Peyer's patch (tissue), 4 donors: Measurements from ENCODE around the gene FAM174B. TPM values are rescaled to one million over a fixed set of nuclear protein-coding genes. Genes with fewer than 3 reads are reported as not detected.

ENCODE experiments used
- DNase-seq, 3 donors: peaks; one replicate each; pipeline ENCODE4 v3.0.0-alpha.2; 2017 to 2019
- H3K27ac ChIP-seq, 4 donors: fragments of 200-600 bp; sonication (generic); one replicate each; pipeline ENCODE4 v1.5.1; 2016 to 2019
- H3K27me3 ChIP-seq, 2 donors: fragments of 200-600 bp; sonication (generic); one replicate each; pipeline ENCODE4 v1.5.1; 2019
- H3K36me3 ChIP-seq, 3 donors: fragments of 200-600 bp; sonication (generic); one replicate each; pipeline ENCODE4 v1.5.1; 2016 to 2019
- H3K4me1 ChIP-seq, 4 donors: fragments of 200-600 bp; sonication (generic); one replicate each; pipeline ENCODE4 v1.5.1; 2016 to 2019
- H3K4me3 ChIP-seq, 4 donors: fragments of 200-600 bp; sonication (generic); 1 replicate in 3 of 4; 2 replicates in 1 of 4; pipeline ENCODE4 v1.5.1; 2016 to 2019; ENCODE audit warnings: mild to moderate bottlenecking in 1 of 4
- H3K9me3 ChIP-seq, 4 donors: fragments of 200-600 bp; sonication (generic); one replicate each; pipeline ENCODE4 v1.5.1; 2016 to 2019; ENCODE audit warnings: mild to moderate bottlenecking in 1 of 4
- POLR2A ChIP-seq, 2 donors: fragments of 450-650 bp; IDR thresholded peaks; one replicate each; pipeline ENCODE4 v1.5.1; 2017; ENCODE audit warnings: antibody characterized with exemption in 2 of 2, mild to moderate bottlenecking in 2 of 2, moderate library complexity in 2 of 2
- total RNA-seq, 4 donors: library from RNA; depleted of rRNA; stranded (reverse); fragments of >200 nt; gene quantifications; one replicate each; pipeline ENCODE4 v1.1.0, GENCODE V29; 2016
- TF ChIP-seq, protein P1 (sequence below), 6 experiments: fragments of 450-650 bp in 4 of 6; fragments of 200-600 bp in 2 of 6; sonication (generic) in 1 of 6; IDR thresholded peaks; one replicate each; pipeline ENCODE4 v1.5.1; 2017 to 2019; ENCODE audit warnings: antibody characterized with exemption in 6 of 6, mild to moderate bottlenecking in 3 of 6, moderate library complexity in 1 of 6

FAM174B gene
- total RNA-seq, 4 donors from 2014 or later = 9.0 to 14.0 (median 11.4) TPM

DNA sequence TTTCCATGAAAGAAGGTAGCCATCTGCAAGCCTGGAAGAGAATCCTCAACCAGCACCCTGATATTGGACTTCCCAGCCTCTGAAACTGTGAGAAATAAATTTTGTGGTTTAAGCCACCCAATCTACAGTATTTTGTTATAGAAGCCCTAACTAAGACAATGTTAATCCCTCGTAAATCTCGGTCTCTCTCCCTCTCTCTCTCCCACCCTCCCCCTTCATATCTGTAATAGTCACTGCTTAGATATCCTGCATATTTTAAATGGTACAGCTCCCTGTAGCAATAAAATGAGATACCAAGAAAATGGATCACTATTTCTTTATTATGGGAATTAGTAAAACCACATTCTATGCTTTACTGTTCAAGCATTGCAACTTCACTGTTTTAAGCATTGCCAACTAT is 21.0 kb upstream of the FAM174B start:
- H3K36me3 ChIP-seq = no peaks in the 10 kb centered on the region
- no peaks in the 10 kb centered on the region for H3K27me3 ChIP-seq
- no peak for TF ChIP-seq POLR2A (IDR thresholded peaks at IDR 0.05)
- TF ChIP-seq, protein P1, sequence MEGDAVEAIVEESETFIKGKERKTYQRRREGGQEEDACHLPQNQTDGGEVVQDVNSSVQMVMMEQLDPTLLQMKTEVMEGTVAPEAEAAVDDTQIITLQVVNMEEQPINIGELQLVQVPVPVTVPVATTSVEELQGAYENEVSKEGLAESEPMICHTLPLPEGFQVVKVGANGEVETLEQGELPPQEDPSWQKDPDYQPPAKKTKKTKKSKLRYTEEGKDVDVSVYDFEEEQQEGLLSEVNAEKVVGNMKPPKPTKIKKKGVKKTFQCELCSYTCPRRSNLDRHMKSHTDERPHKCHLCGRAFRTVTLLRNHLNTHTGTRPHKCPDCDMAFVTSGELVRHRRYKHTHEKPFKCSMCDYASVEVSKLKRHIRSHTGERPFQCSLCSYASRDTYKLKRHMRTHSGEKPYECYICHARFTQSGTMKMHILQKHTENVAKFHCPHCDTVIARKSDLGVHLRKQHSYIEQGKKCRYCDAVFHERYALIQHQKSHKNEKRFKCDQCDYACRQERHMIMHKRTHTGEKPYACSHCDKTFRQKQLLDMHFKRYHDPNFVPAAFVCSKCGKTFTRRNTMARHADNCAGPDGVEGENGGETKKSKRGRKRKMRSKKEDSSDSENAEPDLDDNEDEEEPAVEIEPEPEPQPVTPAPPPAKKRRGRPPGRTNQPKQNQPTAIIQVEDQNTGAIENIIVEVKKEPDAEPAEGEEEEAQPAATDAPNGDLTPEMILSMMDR (IDR thresholded peaks at IDR 0.05) = no peak
- H3K4me1 ChIP-seq = no peaks in the 10 kb centered on the region
- no peak overlapping the region for H3K27ac ChIP-seq
- no peaks in the 10 kb centered on the region for H3K9me3 ChIP-seq
- DNase-seq = no peak
- H3K4me3 ChIP-seq = no peak overlapping the region

DNA sequence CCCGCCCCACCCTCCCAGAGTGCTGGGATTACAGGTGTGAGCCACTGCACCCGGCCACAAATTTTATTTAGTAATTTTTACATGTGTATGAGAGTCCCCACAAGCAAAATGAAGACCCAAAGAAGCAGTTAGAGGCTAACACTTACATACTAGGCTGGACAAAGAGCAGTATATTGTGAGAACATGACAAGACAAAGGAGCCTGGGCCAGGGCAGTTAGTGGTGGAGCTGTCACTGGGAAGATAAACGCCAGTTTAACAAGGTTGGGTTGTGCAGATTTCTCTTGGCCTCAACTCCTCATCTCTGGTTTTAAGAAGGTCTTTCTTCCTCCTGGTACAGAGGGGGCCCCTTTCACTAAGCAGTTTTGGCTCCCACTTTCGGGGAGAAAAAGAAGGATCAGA is 19.9 kb upstream of the FAM174B start:
- H3K36me3 ChIP-seq = no peaks in the 10 kb centered on the region
- no peak for TF ChIP-seq POLR2A (IDR thresholded peaks at IDR 0.05)
- TF ChIP-seq, protein P1 (IDR thresholded peaks at IDR 0.05) = no peak
- H3K4me1 ChIP-seq = no peaks in the 10 kb centered on the region
- no peak overlapping the region for H3K4me3 ChIP-seq
- no peaks in the 10 kb centered on the region for H3K9me3 ChIP-seq
- H3K27me3 ChIP-seq = no peaks in the 10 kb centered on the region
- H3K27ac ChIP-seq = no peak overlapping the region
- no peak for DNase-seq

DNA sequence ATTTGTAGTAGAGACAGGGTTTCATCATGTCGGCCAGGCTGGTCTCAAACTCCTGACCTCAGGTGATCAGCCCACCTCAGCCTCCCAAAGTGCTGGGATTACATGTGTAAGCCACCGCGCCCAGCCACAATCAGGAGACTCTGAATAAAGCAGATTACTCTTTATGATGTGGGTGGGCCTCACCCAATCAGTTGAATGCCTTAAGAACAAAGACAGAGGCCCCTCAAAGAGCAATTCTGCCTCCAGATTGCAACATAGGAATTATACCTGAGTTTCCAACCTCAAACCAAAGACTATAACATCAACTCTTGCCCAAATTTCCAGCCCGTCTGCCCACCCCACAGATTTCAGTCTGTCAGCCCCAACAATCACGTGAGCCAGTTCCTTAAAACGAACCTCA is 18.8 kb upstream of the FAM174B start:
- Histone ChIP-seq H3K27me3 (no peaks in the 10 kb centered on the region), H3K36me3 (no peaks in the 10 kb centered on the region), H3K27ac (no peak overlapping the region), H3K9me3 (no peaks in the 10 kb centered on the region), H3K4me3 (no peak overlapping the region), H3K4me1 (no peaks in the 10 kb centered on the region)
- no peak for TF ChIP-seq POLR2A (IDR thresholded peaks at IDR 0.05)
- TF ChIP-seq, protein P1 (IDR thresholded peaks at IDR 0.05) = no peak
- no peak for DNase-seq

DNA sequence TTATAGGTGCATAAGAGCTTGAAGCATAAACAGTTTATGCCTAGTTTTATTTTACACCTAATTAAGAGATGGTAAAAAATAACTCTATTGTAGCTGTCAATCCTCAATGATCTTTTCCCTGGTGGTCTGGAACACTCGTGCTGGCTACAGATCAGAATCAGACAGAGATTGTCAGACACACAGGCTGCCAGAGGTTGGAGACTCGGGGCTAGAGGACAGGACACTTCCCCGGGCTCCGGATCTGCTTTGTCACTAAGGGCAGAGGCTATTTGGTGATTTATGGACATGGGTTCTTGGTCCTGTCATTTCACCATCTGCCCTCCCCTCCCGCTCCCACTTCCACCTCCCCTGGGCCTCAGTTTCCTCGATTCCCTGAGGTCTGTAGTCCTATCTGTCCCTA is 16.5 kb upstream of the FAM174B start:
- TF ChIP-seq, protein P1 (IDR thresholded peaks at IDR 0.05) = no peak
- no peak for TF ChIP-seq POLR2A (IDR thresholded peaks at IDR 0.05)
- no peak for DNase-seq
- H3K27ac ChIP-seq = no peak overlapping the region
- H3K36me3 ChIP-seq = no peaks in the 10 kb centered on the region
- no peak overlapping the region for H3K4me3 ChIP-seq
- H3K4me1 ChIP-seq = peaks cover 0 to 7% (median 0%) of the 10 kb centered on the region in 4 donors
- H3K27me3 ChIP-seq = no peaks in the 10 kb centered on the region
- H3K9me3 ChIP-seq = no peaks in the 10 kb centered on the region

DNA sequence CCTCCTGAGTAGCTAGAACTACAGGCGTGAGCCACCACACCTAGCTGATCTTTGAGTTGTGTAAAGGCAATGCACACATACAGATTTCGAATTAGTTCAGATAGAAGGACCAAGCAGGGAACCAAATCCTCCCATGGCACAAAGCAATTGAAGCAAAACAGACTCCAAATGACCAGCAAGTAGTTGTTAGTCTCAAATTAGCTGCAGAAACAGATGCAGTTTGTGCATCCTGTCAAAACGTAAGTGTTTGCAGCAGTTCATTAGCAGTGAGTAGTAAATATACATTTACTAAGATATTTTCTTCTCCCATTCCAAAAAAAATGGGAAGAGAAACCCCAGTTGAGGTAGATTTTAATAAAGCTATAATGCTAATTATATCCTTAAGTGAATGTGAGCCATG is 15.8 kb upstream of the FAM174B start:
- Histone ChIP-seq H3K27ac (no peak overlapping the region), H3K36me3 (no peaks in the 10 kb centered on the region), H3K27me3 (no peaks in the 10 kb centered on the region), H3K9me3 (no peaks in the 10 kb centered on the region), H3K4me1 (peaks cover 0 to 14% (median 0%) of the 10 kb centered on the region in 4 donors), H3K4me3 (no peak overlapping the region)
- no peak for DNase-seq
- no peak for TF ChIP-seq POLR2A (IDR thresholded peaks at IDR 0.05)
- TF ChIP-seq, protein P1 (IDR thresholded peaks at IDR 0.05) = no peak

DNA sequence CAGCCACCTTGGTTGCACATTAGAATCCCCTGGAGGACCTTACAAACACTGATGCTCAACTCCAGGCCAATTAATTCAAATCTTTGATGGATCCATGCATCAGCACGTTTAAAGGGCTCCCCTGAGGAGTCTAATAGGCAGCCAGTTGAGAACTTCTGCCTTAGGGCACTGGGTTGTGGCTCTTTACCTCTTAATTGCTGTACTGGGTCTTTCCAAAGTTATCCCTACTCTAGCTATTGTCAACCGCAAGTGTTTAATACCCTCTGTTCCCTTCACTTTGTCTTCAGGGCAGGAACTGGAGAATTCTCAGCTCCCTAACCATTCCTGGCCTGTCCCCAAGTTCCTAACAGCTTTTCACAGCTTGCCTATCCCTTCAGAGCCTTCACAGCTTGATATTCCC is 15.0 kb upstream of the FAM174B start:
- Histone ChIP-seq H3K4me1 (peaks cover 0 to 22% (median 0%) of the 10 kb centered on the region in 4 donors), H3K9me3 (no peaks in the 10 kb centered on the region)
- no peak for TF ChIP-seq POLR2A (IDR thresholded peaks at IDR 0.05)
- TF ChIP-seq, protein P1 (IDR thresholded peaks at IDR 0.05) = no peak

More for the DNA sequence above, 15.0 kb upstream of the FAM174B start:
- H3K27ac ChIP-seq = no peak overlapping the region
- no peaks in the 10 kb centered on the region for H3K36me3 ChIP-seq
- no peaks in the 10 kb centered on the region for H3K27me3 ChIP-seq
- DNase-seq = no peak
- no peak overlapping the region for H3K4me3 ChIP-seq
